ENCODE results near the gene IL16.

DNA sequence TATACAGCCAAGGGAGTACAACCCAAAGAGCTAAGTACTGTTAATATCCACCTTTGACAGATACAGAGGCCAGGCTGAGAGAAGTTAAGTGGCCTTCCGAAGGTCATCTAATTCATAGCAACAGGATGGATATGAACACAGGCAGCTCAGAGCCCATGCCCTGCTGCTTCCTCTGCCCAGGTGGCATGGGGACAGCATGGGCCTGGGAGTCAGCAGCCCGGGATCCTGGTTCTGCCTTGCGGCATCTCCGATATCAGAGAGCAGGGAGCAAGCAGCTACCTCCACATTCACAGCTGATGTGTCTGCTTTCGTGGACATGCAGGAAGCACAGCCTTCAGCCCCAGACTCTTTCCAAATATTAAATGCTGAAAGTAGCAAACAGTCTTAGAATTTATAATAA lies 71.7 kb downstream of the IL16 start:
- TF ChIP-seq, protein P1, sequence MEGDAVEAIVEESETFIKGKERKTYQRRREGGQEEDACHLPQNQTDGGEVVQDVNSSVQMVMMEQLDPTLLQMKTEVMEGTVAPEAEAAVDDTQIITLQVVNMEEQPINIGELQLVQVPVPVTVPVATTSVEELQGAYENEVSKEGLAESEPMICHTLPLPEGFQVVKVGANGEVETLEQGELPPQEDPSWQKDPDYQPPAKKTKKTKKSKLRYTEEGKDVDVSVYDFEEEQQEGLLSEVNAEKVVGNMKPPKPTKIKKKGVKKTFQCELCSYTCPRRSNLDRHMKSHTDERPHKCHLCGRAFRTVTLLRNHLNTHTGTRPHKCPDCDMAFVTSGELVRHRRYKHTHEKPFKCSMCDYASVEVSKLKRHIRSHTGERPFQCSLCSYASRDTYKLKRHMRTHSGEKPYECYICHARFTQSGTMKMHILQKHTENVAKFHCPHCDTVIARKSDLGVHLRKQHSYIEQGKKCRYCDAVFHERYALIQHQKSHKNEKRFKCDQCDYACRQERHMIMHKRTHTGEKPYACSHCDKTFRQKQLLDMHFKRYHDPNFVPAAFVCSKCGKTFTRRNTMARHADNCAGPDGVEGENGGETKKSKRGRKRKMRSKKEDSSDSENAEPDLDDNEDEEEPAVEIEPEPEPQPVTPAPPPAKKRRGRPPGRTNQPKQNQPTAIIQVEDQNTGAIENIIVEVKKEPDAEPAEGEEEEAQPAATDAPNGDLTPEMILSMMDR (IDR thresholded peaks at IDR 0.05) = no peak
- TF ChIP-seq EZH2 (IDR thresholded peaks at IDR 0.05; ENCODE audit: borderline replicate concordance, insufficient read depth, low read depth, low read length, poor library complexity, severe bottlenecking) = no peak
